RWPE2 (cell line): Measurements from ENCODE around the gene DZIP1L.

Experiments
- ATAC-seq: fragments of 200-7000 bp; cut with Tn5 transposase; 3 replicates; pipeline ENCODE4 v1.9.1; 2021; ENCODE audit warnings: low read depth
- DNase-seq: peaks from one replicate; pipeline ENCODE4 v3.0.0-alpha.2; 2020; ENCODE audit warnings: low spot score
- H3K27ac ChIP-seq: fragments of 450-650 bp; 2 replicates; pipeline ENCODE4 v1.5.1; 2017; ENCODE audit warnings: mild to moderate bottlenecking; ENCODE audit not compliant: poor library complexity, severe bottlenecking
- H3K27me3 ChIP-seq: fragments of 250-450 bp; sonication (Bioruptor Pico); 2 replicates; pipeline ENCODE4 v1.5.1; 2021; ENCODE audit warnings: mild to moderate bottlenecking, moderate library complexity; ENCODE audit not compliant: insufficient read depth, poor library complexity, severe bottlenecking
- H3K36me3 ChIP-seq: fragments of 250-450 bp; sonication (Bioruptor Pico); 2 replicates; pipeline ENCODE4 v1.5.1; 2020; ENCODE audit warnings: low read depth, mild to moderate bottlenecking, moderate library complexity
- H3K4me1 ChIP-seq: fragments of 250-450 bp; sonication (Bioruptor Pico); 2 replicates; pipeline ENCODE4 v1.5.1; 2021; ENCODE audit warnings: mild to moderate bottlenecking, moderate library complexity; ENCODE audit not compliant: insufficient read depth, poor library complexity, severe bottlenecking
- H3K4me3 ChIP-seq: fragments of 250-450 bp; sonication (Bioruptor Pico); 2 replicates; pipeline ENCODE4 v1.5.1; 2021; ENCODE audit warnings: mild to moderate bottlenecking, moderate library complexity; ENCODE audit not compliant: severe bottlenecking
- H3K9me3 ChIP-seq: fragments of 250-450 bp; sonication (Bioruptor Pico); 2 replicates; pipeline ENCODE4 v1.5.1; 2021; ENCODE audit warnings: mild to moderate bottlenecking, moderate library complexity; ENCODE audit not compliant: severe bottlenecking
- CTCF ChIP-seq: fragments of 450-650 bp; IDR thresholded peaks from one replicate; pipeline ENCODE4 v1.5.1; 2017; ENCODE audit warnings: mild to moderate bottlenecking, moderate library complexity; ENCODE audit not compliant: poor library complexity, severe bottlenecking

The DZIP1L gene

GRCh38 chr3:138023754-138024153 is 91.7 kb downstream of the DZIP1L start:
- Histone ChIP-seq H3K27me3 (no peaks in the 10 kb centered on the region), H3K4me3 (no peak overlapping the region), H3K4me1 (no peaks in the 10 kb centered on the region), H3K36me3 (no peaks in the 10 kb centered on the region), H3K27ac (no peak overlapping the region), H3K9me3 (no peaks in the 10 kb centered on the region)
- DNase-seq (no peak), ATAC-seq (no peak)
- TF ChIP-seq CTCF: no peak

GRCh38 chr3:138019281-138020069 is 95.9 kb downstream of the DZIP1L start:
- DNase-seq (no peak), ATAC-seq (no peak)
- no peaks in the 10 kb centered on the region for H3K36me3 ChIP-seq
- no peaks in the 10 kb centered on the region for H3K27me3 ChIP-seq
- no peak overlapping the region for H3K4me3 ChIP-seq
- H3K9me3 ChIP-seq: no peaks in the 10 kb centered on the region
- no peaks in the 10 kb centered on the region for H3K4me1 ChIP-seq
- TF ChIP-seq CTCF: no peak
- H3K27ac ChIP-seq: no peak overlapping the region

GRCh38 chr3:138016065-138016464 is 99.3 kb downstream of the DZIP1L start:
- Histone ChIP-seq H3K4me1 (no peaks in the 10 kb centered on the region), H3K9me3 (no peaks in the 10 kb centered on the region), H3K4me3 (no peak overlapping the region), H3K36me3 (no peaks in the 10 kb centered on the region), H3K27me3 (peaks cover 7% of the 10 kb centered on the region), H3K27ac (no peak overlapping the region)
- no peak for DNase-seq
- no peak for TF ChIP-seq CTCF
- no peak for ATAC-seq

GRCh38 chr3:138012526-138012925 is 102.9 kb downstream of the DZIP1L start:
- TF ChIP-seq CTCF: no peak
- no peak for DNase-seq
- Histone ChIP-seq H3K27ac (no peak overlapping the region), H3K36me3 (no peaks in the 10 kb centered on the region), H3K9me3 (no peaks in the 10 kb centered on the region), H3K4me3 (no peak overlapping the region), H3K27me3 (peaks cover 7% of the 10 kb centered on the region), H3K4me1 (no peaks in the 10 kb centered on the region)
- ATAC-seq: no peak
